Calu3 (cell line): Measurements from ENCODE around the gene TRAF3IP3. TPM values are rescaled to one million over a fixed set of nuclear protein-coding genes. Genes with fewer than 3 reads are reported as not detected.

Source experiments
- BruUV-seq: library from RNA; stranded (reverse); fragments of 400-500 nt; replicated peaks from 2 replicates; lab custom pipeline; 2021; lab: Mats Ljungman, UMichigan
- CTCF ChIA-PET: fragments of 300-600 bp; sonication (Branson Sonifier 250); formaldehyde crosslinking; loops from one replicate; lab custom pipeline; 2022; ENCODE audit warnings: antibody characterized with exemption; lab: Charles Lee
- DNase-seq: peaks from one replicate; pipeline ENCODE4 v3.0.0; 2022
- H3K27ac Mint-ChIP-seq: one replicate; pipeline ENCODE4 v1.8.0; 2022; ENCODE audit warnings: mixed read lengths; ENCODE audit not compliant: unreplicated experiment
- H3K27me3 Mint-ChIP-seq: one replicate; pipeline ENCODE4 v1.8.0; 2022; ENCODE audit warnings: mixed read lengths; ENCODE audit not compliant: unreplicated experiment
- H3K36me3 Mint-ChIP-seq: one replicate; pipeline ENCODE4 v1.8.0; 2022; ENCODE audit warnings: mild to moderate bottlenecking, moderate library complexity, mixed read lengths; ENCODE audit not compliant: insufficient read depth, unreplicated experiment
- H3K4me1 Mint-ChIP-seq: one replicate; pipeline ENCODE4 v1.8.0; 2022; ENCODE audit warnings: mild to moderate bottlenecking, low read depth, mixed read lengths; ENCODE audit not compliant: unreplicated experiment
- H3K4me3 Mint-ChIP-seq: one replicate; pipeline ENCODE4 v1.8.0; 2022; ENCODE audit warnings: mild to moderate bottlenecking, low read depth, moderate library complexity, mixed read lengths; ENCODE audit not compliant: unreplicated experiment
- H3K9me3 Mint-ChIP-seq: one replicate; pipeline ENCODE4 v1.8.0; 2022; ENCODE audit warnings: low read depth, mixed read lengths; ENCODE audit not compliant: unreplicated experiment
- intact Hi-C: fragments of 100-400 bp; cut with micrococcal nuclease; formaldehyde crosslinking; loops from one replicate; pipeline ENCODE4 v1.10.0; 2022; ENCODE audit not compliant: unreplicated experiment
- total RNA-seq: library from RNA; stranded (reverse); gene quantifications from 2 replicates; pipeline ENCODE4 v1.2.3, GENCODE V29; 2022
- TF ChIP-seq, protein P1 (sequence below): fragments of 200-600 bp; IDR thresholded peaks from one replicate; pipeline ENCODE4 v1.8.0; 2022; ENCODE audit warnings: antibody characterized with exemption; ENCODE audit not compliant: unreplicated experiment

The TRAF3IP3 gene
- total RNA-seq, 1 experiment from 2014 or later = not detected

- CTCF ChIA-PET = no interaction called here
- BruUV-seq = no TSS peak
- Mint-ChIP-seq H3K27ac (no peak overlapping the region), H3K36me3 (no peaks in the 10 kb centered on the region), H3K27me3 (no peaks in the 10 kb centered on the region), H3K4me3 (no peak overlapping the region), H3K9me3 (no peaks in the 10 kb centered on the region), H3K4me1 (no peaks in the 10 kb centered on the region)
- no peak for DNase-seq
- TF ChIP-seq, protein P1, sequence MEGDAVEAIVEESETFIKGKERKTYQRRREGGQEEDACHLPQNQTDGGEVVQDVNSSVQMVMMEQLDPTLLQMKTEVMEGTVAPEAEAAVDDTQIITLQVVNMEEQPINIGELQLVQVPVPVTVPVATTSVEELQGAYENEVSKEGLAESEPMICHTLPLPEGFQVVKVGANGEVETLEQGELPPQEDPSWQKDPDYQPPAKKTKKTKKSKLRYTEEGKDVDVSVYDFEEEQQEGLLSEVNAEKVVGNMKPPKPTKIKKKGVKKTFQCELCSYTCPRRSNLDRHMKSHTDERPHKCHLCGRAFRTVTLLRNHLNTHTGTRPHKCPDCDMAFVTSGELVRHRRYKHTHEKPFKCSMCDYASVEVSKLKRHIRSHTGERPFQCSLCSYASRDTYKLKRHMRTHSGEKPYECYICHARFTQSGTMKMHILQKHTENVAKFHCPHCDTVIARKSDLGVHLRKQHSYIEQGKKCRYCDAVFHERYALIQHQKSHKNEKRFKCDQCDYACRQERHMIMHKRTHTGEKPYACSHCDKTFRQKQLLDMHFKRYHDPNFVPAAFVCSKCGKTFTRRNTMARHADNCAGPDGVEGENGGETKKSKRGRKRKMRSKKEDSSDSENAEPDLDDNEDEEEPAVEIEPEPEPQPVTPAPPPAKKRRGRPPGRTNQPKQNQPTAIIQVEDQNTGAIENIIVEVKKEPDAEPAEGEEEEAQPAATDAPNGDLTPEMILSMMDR = no peak
- intact Hi-C loops = no loop called here
Measured at GRCh38 chr1:209728466-209728865, 27.4 kb upstream of the TRAF3IP3 start.

GRCh38 chr1:209729436-209729835 lies 26.4 kb upstream of the TRAF3IP3 start:
- DNase-seq = no peak
- H3K36me3 Mint-ChIP-seq = no peaks in the 10 kb centered on the region
- H3K27me3 Mint-ChIP-seq = no peaks in the 10 kb centered on the region
- H3K9me3 Mint-ChIP-seq = no peaks in the 10 kb centered on the region
- intact Hi-C loops = no loop called here
- no TSS peak for BruUV-seq
- CTCF ChIA-PET = no interaction called here
- no peak overlapping the region for H3K4me3 Mint-ChIP-seq
- TF ChIP-seq, protein P1 = no peak
- H3K4me1 Mint-ChIP-seq = no peaks in the 10 kb centered on the region
- no peak overlapping the region for H3K27ac Mint-ChIP-seq

DNA sequence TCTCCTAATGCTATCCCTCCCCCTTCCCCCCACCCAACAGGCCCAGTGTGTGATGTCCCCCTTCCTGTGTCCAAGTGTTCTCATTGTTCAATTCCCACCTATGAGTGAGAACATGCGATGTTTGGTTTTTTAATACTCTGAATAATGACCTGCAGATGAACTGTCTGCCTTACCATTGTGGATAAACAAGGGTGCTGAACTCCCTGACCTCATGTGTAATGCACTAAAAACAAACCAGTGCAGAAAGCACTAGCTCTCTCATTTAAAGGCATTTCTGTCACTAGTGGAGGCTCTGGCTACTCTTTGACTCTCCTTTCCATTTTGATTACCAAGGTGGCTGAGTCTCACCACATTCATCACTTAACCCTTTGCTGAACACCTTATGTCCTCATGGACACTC lies 23.1 kb upstream of the TRAF3IP3 start:
- Mint-ChIP-seq H3K27ac (no peak overlapping the region), H3K4me1 (peaks cover 8% of the 10 kb centered on the region), H3K27me3 (no peaks in the 10 kb centered on the region), H3K36me3 (no peaks in the 10 kb centered on the region), H3K4me3 (no peak overlapping the region), H3K9me3 (peaks cover 2% of the 10 kb centered on the region)
- no peak for DNase-seq
- BruUV-seq = no TSS peak
- TF ChIP-seq, protein P1 = no peak
- intact Hi-C loops = no loop called here
- CTCF ChIA-PET = interaction anchor here (0.7 kb wide), 1 partner anchor 84 kb away, joined by 3 read pairs; no protein-coding TSS in a partner anchor

DNA sequence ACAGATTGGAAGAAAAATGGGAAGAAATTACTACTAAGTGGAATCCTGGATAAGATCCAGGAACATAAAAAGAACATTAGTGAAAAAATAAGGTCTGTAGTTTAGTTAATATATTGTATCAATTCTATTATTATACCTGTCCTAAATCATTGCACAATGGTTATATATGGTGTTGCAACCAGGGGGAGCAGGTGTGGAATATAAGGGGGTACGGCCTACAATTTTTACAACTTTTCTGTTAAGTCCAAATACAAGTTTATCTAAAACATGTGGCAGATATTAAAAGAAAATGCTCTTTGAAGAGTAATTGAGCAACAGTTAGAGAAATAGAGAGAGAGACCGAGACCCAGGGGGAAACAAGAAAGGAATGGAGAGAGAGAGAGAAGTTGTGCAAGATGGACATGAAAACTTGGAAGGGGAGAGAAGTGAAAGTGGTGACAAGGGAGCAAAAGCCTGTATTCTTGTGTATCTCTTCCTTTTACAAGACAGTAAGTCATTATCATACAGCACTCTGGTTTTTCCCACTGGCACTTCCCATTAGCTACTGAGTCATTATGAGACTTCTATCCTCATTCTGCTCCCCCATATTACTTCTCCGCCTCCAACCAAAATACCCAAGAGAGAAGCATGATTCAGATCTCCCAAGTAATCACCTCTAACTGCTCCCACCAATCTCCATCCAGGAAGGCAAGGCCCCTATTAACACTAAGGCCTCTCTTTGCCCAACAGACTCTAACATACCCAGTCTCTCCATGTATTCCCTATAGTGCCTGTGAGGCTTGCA lies 22.3 kb upstream of the TRAF3IP3 start:
- Mint-ChIP-seq H3K9me3 (peaks cover 2% of the 10 kb centered on the region), H3K27me3 (no peaks in the 10 kb centered on the region), H3K36me3 (no peaks in the 10 kb centered on the region), H3K4me3 (no peak overlapping the region), H3K4me1 (peaks cover 14% of the 10 kb centered on the region), H3K27ac (no peak overlapping the region)
- no TSS peak for BruUV-seq
- DNase-seq = no peak
- CTCF ChIA-PET = no interaction called here
- TF ChIP-seq, protein P1 = no peak
- intact Hi-C loops = no loop called here
